DOHH2 (cell line): Measurements from ENCODE around the gene DENND6B.
"Not testable (repeated sequence)": the region's sequence is repeated elsewhere in the genome, so short reads cannot be mapped to it uniquely, and the experiment has no call there.

Source experiments
- H3F3A ChIP-seq: fragments of 200-600 bp; sonication (generic), shearing (Covaris generic); 2 replicates; pipeline ENCODE4 v1.6.0; 2016; ENCODE audit warnings: antibody characterized with exemption, mild to moderate bottlenecking; ENCODE audit not compliant: control insufficient read depth, insufficient read depth
- H3K27ac ChIP-seq: fragments of 200-600 bp; sonication (generic); 2 replicates; pipeline ENCODE4 v1.5.1; 2014; ENCODE audit warnings: low read depth, mild to moderate bottlenecking, low read length, moderate library complexity
- H3K27me3 ChIP-seq: fragments of 200-600 bp; sonication (generic); 2 replicates; pipeline ENCODE4 v1.6.1; 2014; ENCODE audit warnings: mild to moderate bottlenecking, low read length, mixed read lengths; ENCODE audit not compliant: control insufficient read depth
- H3K36me3 ChIP-seq: fragments of 200-600 bp; sonication (generic); 2 replicates; pipeline ENCODE4 v1.6.1; 2014; ENCODE audit warnings: mild to moderate bottlenecking, low read length, moderate library complexity, mixed read lengths; ENCODE audit not compliant: control insufficient read depth
- H3K4me1 ChIP-seq: fragments of 200-600 bp; sonication (generic); 2 replicates; pipeline ENCODE4 v1.6.1; 2014; ENCODE audit warnings: mild to moderate bottlenecking, low read length, mixed read lengths; ENCODE audit not compliant: control insufficient read depth
- H3K4me2 ChIP-seq: fragments of 200-600 bp; sonication (generic); 2 replicates; pipeline ENCODE4 v1.6.0; 2014; ENCODE audit warnings: mild to moderate bottlenecking, low read length, moderate library complexity
- H3K4me3 ChIP-seq: fragments of 200-600 bp; sonication (generic); 2 replicates; pipeline ENCODE4 v1.5.1; 2014; ENCODE audit warnings: mild to moderate bottlenecking, low read length, mixed read lengths
- H3K79me2 ChIP-seq: fragments of 200-600 bp; sonication (generic); 2 replicates; pipeline ENCODE4 v1.6.1; 2014; ENCODE audit warnings: mild to moderate bottlenecking, low read length, mixed read lengths; ENCODE audit not compliant: control insufficient read depth
- H3K9me2 ChIP-seq: fragments of 200-600 bp; sonication (generic); replicated peaks from 2 replicates; pipeline ENCODE4 v1.6.1; 2014; ENCODE audit warnings: mild to moderate bottlenecking, low read length, mixed read lengths; ENCODE audit not compliant: control insufficient read depth
- H3K9me3 ChIP-seq: fragments of 200-600 bp; sonication (generic); 2 replicates; pipeline ENCODE4 v1.6.1; 2014; ENCODE audit warnings: antibody characterized with exemption, low read length, mixed read lengths; ENCODE audit not compliant: control insufficient read depth, insufficient read depth
- H4K20me1 ChIP-seq: fragments of 200-600 bp; sonication (generic); 2 replicates; pipeline ENCODE4 v1.6.0; 2014; ENCODE audit warnings: low read depth, mild to moderate bottlenecking, antibody characterized with exemption, low read length, moderate library complexity; ENCODE audit not compliant: control insufficient read depth, insufficient read depth
- EZH2phosphoT487 ChIP-seq: fragments of 200-600 bp; sonication (generic); IDR thresholded peaks from 2 replicates; pipeline ENCODE4 v1.6.1; 2017; ENCODE audit warnings: borderline replicate concordance, mild to moderate bottlenecking, antibody characterized with exemption, low read length, moderate library complexity, mixed read lengths
- TF ChIP-seq, protein P1 (sequence below): fragments of 200-600 bp; sonication (generic); IDR thresholded peaks from one replicate; pipeline ENCODE4 v1.5.1; 2014; ENCODE audit warnings: antibody characterized with exemption, mild to moderate bottlenecking, low read depth, low read length; ENCODE audit not compliant: poor library complexity, severe bottlenecking

Gene DENND6B

GRCh38 chr22:50367778-50368500, 41.1 kb upstream of the DENND6B start:
- Histone ChIP-seq H3K36me3 (peaks cover 44% of the 10 kb centered on the region), H3K27me3 (no peaks in the 10 kb centered on the region), H3K4me3 (no peak overlapping the region), H3K4me2 (no peak overlapping the region), H3K9me3 (no peaks in the 10 kb centered on the region), H3K79me2 (peaks cover 78% of the 10 kb centered on the region), H3K27ac (no peak overlapping the region), H3K4me1 (no peaks in the 10 kb centered on the region), H3F3A (no peaks in the 10 kb centered on the region), H4K20me1 (0 out of 2 replicates have a peak, but pooled peaks cover 3% of the 10 kb centered on the region), H3K9me2 (no peaks in the 10 kb centered on the region)
- TF ChIP-seq, protein P1, sequence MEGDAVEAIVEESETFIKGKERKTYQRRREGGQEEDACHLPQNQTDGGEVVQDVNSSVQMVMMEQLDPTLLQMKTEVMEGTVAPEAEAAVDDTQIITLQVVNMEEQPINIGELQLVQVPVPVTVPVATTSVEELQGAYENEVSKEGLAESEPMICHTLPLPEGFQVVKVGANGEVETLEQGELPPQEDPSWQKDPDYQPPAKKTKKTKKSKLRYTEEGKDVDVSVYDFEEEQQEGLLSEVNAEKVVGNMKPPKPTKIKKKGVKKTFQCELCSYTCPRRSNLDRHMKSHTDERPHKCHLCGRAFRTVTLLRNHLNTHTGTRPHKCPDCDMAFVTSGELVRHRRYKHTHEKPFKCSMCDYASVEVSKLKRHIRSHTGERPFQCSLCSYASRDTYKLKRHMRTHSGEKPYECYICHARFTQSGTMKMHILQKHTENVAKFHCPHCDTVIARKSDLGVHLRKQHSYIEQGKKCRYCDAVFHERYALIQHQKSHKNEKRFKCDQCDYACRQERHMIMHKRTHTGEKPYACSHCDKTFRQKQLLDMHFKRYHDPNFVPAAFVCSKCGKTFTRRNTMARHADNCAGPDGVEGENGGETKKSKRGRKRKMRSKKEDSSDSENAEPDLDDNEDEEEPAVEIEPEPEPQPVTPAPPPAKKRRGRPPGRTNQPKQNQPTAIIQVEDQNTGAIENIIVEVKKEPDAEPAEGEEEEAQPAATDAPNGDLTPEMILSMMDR = no peak
- TF ChIP-seq EZH2phosphoT487 = no peak

GRCh38 chr22:50363803-50364194, 37.0 kb upstream of the DENND6B start:
- not testable (repeated sequence) for H3K27me3 ChIP-seq, H3K9me3 ChIP-seq, H3K4me2 ChIP-seq, H3K27ac ChIP-seq, H3K9me2 ChIP-seq, H3F3A ChIP-seq, H3K4me3 ChIP-seq, H3K4me1 ChIP-seq
- peaks cover 97% of the 10 kb centered on the region for H3K79me2 ChIP-seq
- peaks cover 13% of the 10 kb centered on the region for H4K20me1 ChIP-seq
- peaks cover 55% of the 10 kb centered on the region for H3K36me3 ChIP-seq

GRCh38 chr22:50363166-50363802, 36.5 kb upstream of the DENND6B start:
- H3K4me1 ChIP-seq = no peaks in the 10 kb centered on the region
- H3K36me3 ChIP-seq = peaks cover 56% of the 10 kb centered on the region
- TF ChIP-seq, protein P1 = no peak
- TF ChIP-seq EZH2phosphoT487 = no peak
- H3K4me3 ChIP-seq = no peak overlapping the region
- peaks cover 13% of the 10 kb centered on the region for H4K20me1 ChIP-seq
- H3K79me2 ChIP-seq = peaks cover 99% of the 10 kb centered on the region
- no peak overlapping the region for H3K27ac ChIP-seq
- H3K4me2 ChIP-seq = no peak overlapping the region
- H3K9me3 ChIP-seq = no peaks in the 10 kb centered on the region
- H3F3A ChIP-seq = no peaks in the 10 kb centered on the region
- H3K9me2 ChIP-seq = no peaks in the 10 kb centered on the region
- H3K27me3 ChIP-seq = no peaks in the 10 kb centered on the region

GRCh38 chr22:50361688-50362087, 34.9 kb upstream of the DENND6B start:
- Histone ChIP-seq H3K4me3 (no peak overlapping the region), H3K27ac (no peak overlapping the region), H3F3A (no peaks in the 10 kb centered on the region), H3K9me2 (no peaks in the 10 kb centered on the region), H3K79me2 (peaks cover 100% of the 10 kb centered on the region), H3K27me3 (no peaks in the 10 kb centered on the region), H3K4me1 (no peaks in the 10 kb centered on the region), H3K4me2 (no peak overlapping the region), H3K36me3 (peaks cover 43% of the 10 kb centered on the region), H4K20me1 (peaks cover 13% of the 10 kb centered on the region), H3K9me3 (no peaks in the 10 kb centered on the region)
- no peak for TF ChIP-seq EZH2phosphoT487
- TF ChIP-seq, protein P1 = no peak
